ENCODE data around the gene MAPK4. TPM values are rescaled to one million over a fixed set of nuclear protein-coding genes. Genes with fewer than 3 reads are reported as not detected.

Gene MAPK4
- total and polyA plus RNA-seq, 2 of the 4 experiments (the other 2 are of a cell fraction) = not detected

GRCh38 chr18:50666536-50666935 is 106.6 kb downstream of the MAPK4 start:
- H3K9me3 ChIP-seq (ENCODE audit: control insufficient read depth, insufficient read depth, low read length) = peaks cover 5% of the 10 kb centered on the region; the same call in 1 of the 2 replicates
- POLR2A ChIA-PET (ENCODE audit: unreplicated experiment) = no interaction called here
- H3K4me3 ChIP-seq (ENCODE audit: insufficient read depth, low read depth, low read length) = no peak overlapping the region
- no peak overlapping the region for H3K14ac ChIP-seq (replicated peaks; ENCODE audit: low read depth, low read length)
- CTCF ChIA-PET = interaction anchor here (0.6 kb wide), 1 partner anchor 77 kb away, joined by 5 read pairs; no protein-coding TSS in a partner anchor
- no peak overlapping the region for H4K8ac ChIP-seq (ENCODE audit: low read depth in 2 of 2, low read length in 2 of 2)
- BruUV-seq (replicated peaks) = no TSS peak
- H3K4ac ChIP-seq (ENCODE audit: low read depth, low read length) = no peak overlapping the region
- H3K9ac ChIP-seq (ENCODE audit: low read depth, low read length) = no peak overlapping the region
- H3K18ac ChIP-seq (ENCODE audit: low read depth, low read length) = no peak overlapping the region
- no peak overlapping the region for H3K23ac ChIP-seq (ENCODE audit: low read depth, low read length)
- no CpG with 5 or more reads among the region's 4 CpGs for WGBS, 2 experiments (ENCODE audit: extremely low coverage in 2 of 2, insufficient read length in 1 of 2)
- H3K4me2 ChIP-seq (ENCODE audit: low read depth, low read length) = no peak overlapping the region
- no peak overlapping the region for H2BK20ac ChIP-seq (ENCODE audit: low read depth, low read length)
- in situ Hi-C loops (cut with MboI; ENCODE audit: low sequenced_read_pairs) (no loop called here), intact Hi-C loops (cut with micrococcal nuclease) (no loop called here), dilution Hi-C loops (cut with HindIII; ENCODE audit: low sequenced_read_pairs, unreplicated experiment) (no loop called here)
- no peak overlapping the region for H2AK9ac ChIP-seq (replicated peaks; ENCODE audit: low read depth, low read length, poor library complexity)
- no peak for ATAC-seq (ENCODE audit: low read depth)
- no peaks in the 10 kb centered on the region for H3K79me1 ChIP-seq (ENCODE audit: low read depth in 1 of 2, low read length in 2 of 2)
- no peaks in the 10 kb centered on the region for H4K20me1 ChIP-seq (ENCODE audit: insufficient read depth, low read length)
- H2AFZ ChIP-seq (replicated peaks; ENCODE audit: low read length, poor library complexity) = no peak overlapping the region
- no peak overlapping the region for H3K56ac ChIP-seq (ENCODE audit: extremely low read depth, insufficient read depth, low read length)
- no peaks in the 10 kb centered on the region for H3K36me3 ChIP-seq (ENCODE audit: control insufficient read depth, insufficient read depth, low read length)
- H2BK15ac ChIP-seq (ENCODE audit: low read depth, low read length) = no peak overlapping the region
- no peaks in the 10 kb centered on the region for H3K27me3 ChIP-seq (ENCODE audit: control insufficient read depth, insufficient read depth, low read length)
- no peak overlapping the region for H2AK5ac ChIP-seq (ENCODE audit: low read depth, low read length)
- DNase-seq = no peak
- no peak overlapping the region for H2BK5ac ChIP-seq (ENCODE audit: low read depth, low read length, poor library complexity, severe bottlenecking)
- H3K27ac ChIP-seq (ENCODE audit: insufficient read depth, low read length) = no peak overlapping the region
- no peak overlapping the region for H4K91ac ChIP-seq (ENCODE audit: insufficient read depth, low read depth, low read length)
- no peaks in the 10 kb centered on the region for H3K9me1 ChIP-seq (ENCODE audit: insufficient read depth, low read length)
- no peak overlapping the region for H4K5ac ChIP-seq (ENCODE audit: low read depth, low read length)
- no peak overlapping the region for H2BK120ac ChIP-seq (ENCODE audit: low read depth, low read length)
- no peaks in the 10 kb centered on the region for H3K4me1 ChIP-seq (ENCODE audit: control insufficient read depth, insufficient read depth, low read length)
- TF ChIP-seq RFX5 (IDR thresholded peaks at IDR 0.05; ENCODE audit: low read depth, low read length) (no peak), CTCF (conservative IDR thresholded peaks at IDR 0.05; ENCODE audit: low read depth, low read length) (no peak), CEBPB (IDR thresholded peaks at IDR 0.05; ENCODE audit: low read depth, low read length) (no peak), FOS (IDR thresholded peaks at IDR 0.05; ENCODE audit: low read depth, low read length) (no peak), ELK1 (IDR thresholded peaks at IDR 0.05; ENCODE audit: borderline replicate concordance, low read depth, low read length) (no peak), RAD21 (IDR thresholded peaks at IDR 0.05; ENCODE audit: low read length) (no peak), NFE2L2 (IDR thresholded peaks at IDR 0.05; ENCODE audit: low read depth, low read length) (no peak), MAFK (IDR thresholded peaks at IDR 0.05; ENCODE audit: low read depth, low read length) (no peak), USF2 (IDR thresholded peaks at IDR 0.05; ENCODE audit: low read depth, low read length) (no peak), MXI1 (IDR thresholded peaks at IDR 0.05; ENCODE audit: borderline replicate concordance, low read depth, low read length) (no peak), SMC3 (IDR thresholded peaks at IDR 0.05; ENCODE audit: low read depth, low read length) (no peak), POLR2A (IDR thresholded peaks at IDR 0.05; ENCODE audit: low read depth, low read length) (no peak), MAZ (IDR thresholded peaks at IDR 0.05; ENCODE audit: borderline replicate concordance, low read depth, low read length) (no peak), BHLHE40 (IDR thresholded peaks at IDR 0.05; ENCODE audit: low read depth, low read length) (no peak), RCOR1 (IDR thresholded peaks at IDR 0.05; ENCODE audit: insufficient replicate concordance, low read length) (no peak), CHD1 (IDR thresholded peaks at IDR 0.05; ENCODE audit: low read depth, low read length) (no peak)
